OCI-LY7 (cell line): Measurements from ENCODE around the gene KRTAP10-3. TPM values are rescaled to one million over a fixed set of nuclear protein-coding genes. Genes with fewer than 3 reads are reported as not detected.

Source experiments
- BruUV-seq: library from RNA; stranded (reverse); fragments of 400-500 nt; replicated peaks from 2 replicates; lab custom pipeline; 2021; lab: Mats Ljungman, UMichigan
- CTCF ChIA-PET: fragments of 300-600 bp; sonication (Branson Sonifier 250); formaldehyde crosslinking; loops from one replicate; lab custom pipeline; 2022; ENCODE audit warnings: antibody characterized with exemption; ENCODE audit not compliant: unreplicated experiment; lab: Charles Lee
- POLR2A ChIA-PET: fragments of 300-600 bp; sonication (Branson Sonifier 250); formaldehyde crosslinking; loops from one replicate; lab custom pipeline; 2022; ENCODE audit warnings: antibody characterized with exemption; lab: Charles Lee
- DNase-seq: peaks from one replicate; pipeline ENCODE4 v3.0.0-alpha.2; 2015; ENCODE audit warnings: low spot score
- H2AFZ ChIP-seq: fragments of 200-600 bp; sonication (generic), shearing (Covaris generic); 2 replicates; pipeline ENCODE4 v1.6.1; 2014; ENCODE audit warnings: mild to moderate bottlenecking, antibody characterized with exemption, low read length, moderate library complexity
- H3K27ac ChIP-seq: fragments of 200-600 bp; sonication (generic); 2 replicates; pipeline ENCODE4 v1.5.1; 2014; ENCODE audit warnings: mixed run types, low read depth, mild to moderate bottlenecking, moderate library complexity, low read length, inconsistent platforms; ENCODE audit not compliant: poor library complexity, severe bottlenecking
- H3K36me3 ChIP-seq: fragments of 200-600 bp; sonication (generic); 2 replicates; pipeline ENCODE4 v1.6.1; 2014; ENCODE audit warnings: mild to moderate bottlenecking, antibody characterized with exemption, low read length, moderate library complexity, mixed read lengths; ENCODE audit not compliant: insufficient read depth
- H3K4me1 ChIP-seq: fragments of 200-600 bp; sonication (generic); 2 replicates; pipeline ENCODE4 v1.5.1; 2014; ENCODE audit warnings: mild to moderate bottlenecking, low read length; ENCODE audit not compliant: insufficient read depth, poor library complexity, severe bottlenecking
- H3K4me2 ChIP-seq: fragments of 200-600 bp; sonication (generic); 2 replicates; pipeline ENCODE4 v1.6.1; 2014; ENCODE audit warnings: mild to moderate bottlenecking, low read length
- H3K4me3 ChIP-seq: fragments of 200-600 bp; sonication (generic); 2 replicates; pipeline ENCODE4 v1.5.1; 2014; ENCODE audit warnings: mild to moderate bottlenecking, low read depth, low read length; ENCODE audit not compliant: poor library complexity, severe bottlenecking
- H3K79me2 ChIP-seq: fragments of 200-600 bp; sonication (generic); 2 replicates; pipeline ENCODE4 v1.6.1; 2016; ENCODE audit warnings: low read depth, mild to moderate bottlenecking, low read length, moderate library complexity, mixed read lengths; ENCODE audit not compliant: insufficient read depth
- H3K9me2 ChIP-seq: fragments of 200-600 bp; sonication (generic); 2 replicates; pipeline ENCODE4 v1.6.1; 2016; ENCODE audit warnings: mild to moderate bottlenecking, low read length, mixed read lengths; ENCODE audit not compliant: insufficient read depth
- H3K9me3 ChIP-seq: fragments of 200-600 bp; sonication (generic); 2 replicates; pipeline ENCODE4 v1.6.1; 2014; ENCODE audit warnings: mild to moderate bottlenecking, mixed run types, low read length, mixed read lengths
- H4K20me1 ChIP-seq: fragments of 200-600 bp; sonication (generic); 2 replicates; pipeline ENCODE4 v1.6.1; 2014; ENCODE audit warnings: mild to moderate bottlenecking, antibody characterized with exemption, low read length, moderate library complexity, mixed read lengths; ENCODE audit not compliant: insufficient read depth
- CTCF ChIP-seq: fragments of 200-600 bp; sonication (generic); conservative IDR thresholded peaks from 2 replicates; pipeline ENCODE4 v1.5.1; 2014; ENCODE audit warnings: mild to moderate bottlenecking, antibody characterized with exemption, low read length, moderate library complexity, mixed read lengths
- EZH2phosphoT487 ChIP-seq: fragments of 200-600 bp; sonication (generic); IDR thresholded peaks from 2 replicates; pipeline ENCODE4 v1.6.1; 2018; ENCODE audit warnings: low read depth, borderline replicate concordance, mild to moderate bottlenecking, mixed run types, antibody characterized with exemption, low read length, moderate library complexity, mixed read lengths
- intact Hi-C: fragments of 100-400 bp; cut with micrococcal nuclease; formaldehyde crosslinking; loops from one replicate; pipeline ENCODE4 v1.10.0; 2022; ENCODE audit not compliant: unreplicated experiment
- total RNA-seq, 2 experiments: library from RNA; depleted of rRNA in 1 of 2; stranded (reverse); fragments of >200 nt in 1 of 2; shearing (Covaris generic) in 1 of 2; gene quantifications; 2 replicates each; pipeline ENCODE4 v1.2.3, GENCODE V29; 2014 to 2022

The KRTAP10-3 gene
- total RNA-seq, 2 experiments from 2014 or later, result not detected

- Histone ChIP-seq H3K4me3 (no peak overlapping the region), H3K4me2 (no peak overlapping the region), H2AFZ (no peak overlapping the region), H3K4me1 (no peaks in the 10 kb centered on the region), H4K20me1 (no peaks in the 10 kb centered on the region), H3K79me2 (no peaks in the 10 kb centered on the region), H3K9me3 (no peaks in the 10 kb centered on the region), H3K9me2 (no peaks in the 10 kb centered on the region), H3K27ac (no peak overlapping the region), H3K36me3 (no peaks in the 10 kb centered on the region)
- no peak for TF ChIP-seq EZH2phosphoT487
- no peak for TF ChIP-seq CTCF
- no TSS peak for BruUV-seq
- ChIA-PET CTCF (no interaction called here), POLR2A (no interaction called here)
- intact Hi-C loops, result no loop called here
- DNase-seq, result no peak
Observed at GRCh38 chr21:44533891-44534627, 24.5 kb downstream of the KRTAP10-3 start.

DNA sequence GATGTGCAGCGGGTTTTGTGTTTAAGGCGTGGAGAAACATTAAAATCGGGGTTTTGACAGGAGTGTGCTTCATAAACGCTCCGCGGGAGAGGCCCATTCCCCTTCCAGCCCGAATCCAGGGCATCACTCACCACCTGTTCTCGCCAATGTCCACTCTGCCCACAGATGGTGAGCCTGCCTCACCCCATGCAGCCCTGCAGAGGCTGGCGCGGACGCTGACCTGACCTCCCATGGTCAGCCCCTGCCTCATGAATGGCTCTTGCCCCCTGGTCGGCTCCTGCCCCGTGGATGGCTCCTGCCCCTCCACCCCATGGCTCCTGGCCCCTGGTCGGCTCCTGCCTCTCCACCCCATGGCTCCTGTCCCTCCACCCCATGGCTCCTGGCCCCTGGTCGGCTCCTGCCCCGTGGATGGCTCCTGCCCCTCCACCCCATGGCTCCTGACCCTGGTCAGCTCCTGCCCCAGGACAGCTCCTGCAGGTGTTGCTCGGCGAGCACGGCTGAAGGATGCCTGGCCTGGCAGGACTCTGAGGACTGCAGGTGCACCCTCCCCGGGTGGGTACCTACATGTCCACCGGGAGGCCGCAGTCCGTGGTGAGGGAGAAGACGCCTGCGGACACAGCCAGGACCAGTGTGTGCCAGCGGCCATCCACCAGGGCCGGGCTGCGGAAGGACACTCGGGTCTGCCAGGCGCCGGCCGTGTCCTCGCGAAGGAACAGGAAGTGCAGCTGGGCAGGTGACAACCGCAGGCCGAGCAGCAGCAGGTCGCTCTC lies 25.3 kb downstream of the KRTAP10-3 start:
- Histone ChIP-seq H3K4me1 (no peaks in the 10 kb centered on the region), H3K9me3 (no peaks in the 10 kb centered on the region), H3K36me3 (no peaks in the 10 kb centered on the region), H3K79me2 (no peaks in the 10 kb centered on the region), H4K20me1 (no peaks in the 10 kb centered on the region), H2AFZ (no peak overlapping the region), H3K4me2 (no peak overlapping the region), H3K9me2 (no peaks in the 10 kb centered on the region), H3K4me3 (no peak overlapping the region), H3K27ac (no peak overlapping the region)
- intact Hi-C loops, result no loop called here
- ChIA-PET CTCF (no interaction called here), POLR2A (no interaction called here)
- DNase-seq, result no peak
- no TSS peak for BruUV-seq
- TF ChIP-seq EZH2phosphoT487 (no peak), CTCF (no peak)

DNA sequence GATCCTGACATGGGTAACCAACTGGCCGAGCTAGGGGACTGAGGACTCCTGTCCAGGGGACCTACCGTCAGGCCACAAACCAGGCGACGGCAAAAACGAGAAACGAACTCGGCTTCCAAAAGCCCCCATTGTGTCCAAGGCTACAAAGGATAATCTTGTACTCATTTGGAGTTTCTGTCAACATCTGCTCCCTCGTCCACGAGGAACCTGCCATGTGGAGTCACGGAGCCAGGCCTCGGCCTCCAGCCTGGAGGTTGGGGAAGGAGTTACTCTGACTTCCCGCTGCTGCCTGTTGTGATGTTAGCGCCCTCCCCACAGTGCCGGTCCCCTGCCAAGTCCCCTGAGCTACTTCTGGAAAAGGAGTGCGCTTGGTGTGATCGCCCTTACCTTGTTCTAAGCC lies 25.9 kb downstream of the KRTAP10-3 start:
- DNase-seq, result no peak
- Histone ChIP-seq H3K4me3 (no peak overlapping the region), H2AFZ (no peak overlapping the region), H3K9me3 (no peaks in the 10 kb centered on the region), H3K4me1 (no peaks in the 10 kb centered on the region), H3K9me2 (no peaks in the 10 kb centered on the region), H3K27ac (no peak overlapping the region), H3K36me3 (no peaks in the 10 kb centered on the region), H3K4me2 (no peak overlapping the region), H4K20me1 (no peaks in the 10 kb centered on the region), H3K79me2 (no peaks in the 10 kb centered on the region)
- no TSS peak for BruUV-seq
- ChIA-PET CTCF (no interaction called here), POLR2A (no interaction called here)
- TF ChIP-seq CTCF (no peak), EZH2phosphoT487 (no peak)
- intact Hi-C loops, result no loop called here
